Raji (cell line): ENCODE measurements around the gene PRELID3B.

Experiments used
- POLR2A ChIP-seq: IDR thresholded peaks from 2 replicates; pipeline ENCODE4 v1.6.1; 2011; ENCODE audit warnings: low read depth, low read length, control low read depth; ENCODE audit not compliant: insufficient read depth

The PRELID3B gene

GRCh38 chr20:59022754-59023153 lies 19.8 kb downstream of the PRELID3B start:
- TF ChIP-seq POLR2A, result no peak

DNA sequence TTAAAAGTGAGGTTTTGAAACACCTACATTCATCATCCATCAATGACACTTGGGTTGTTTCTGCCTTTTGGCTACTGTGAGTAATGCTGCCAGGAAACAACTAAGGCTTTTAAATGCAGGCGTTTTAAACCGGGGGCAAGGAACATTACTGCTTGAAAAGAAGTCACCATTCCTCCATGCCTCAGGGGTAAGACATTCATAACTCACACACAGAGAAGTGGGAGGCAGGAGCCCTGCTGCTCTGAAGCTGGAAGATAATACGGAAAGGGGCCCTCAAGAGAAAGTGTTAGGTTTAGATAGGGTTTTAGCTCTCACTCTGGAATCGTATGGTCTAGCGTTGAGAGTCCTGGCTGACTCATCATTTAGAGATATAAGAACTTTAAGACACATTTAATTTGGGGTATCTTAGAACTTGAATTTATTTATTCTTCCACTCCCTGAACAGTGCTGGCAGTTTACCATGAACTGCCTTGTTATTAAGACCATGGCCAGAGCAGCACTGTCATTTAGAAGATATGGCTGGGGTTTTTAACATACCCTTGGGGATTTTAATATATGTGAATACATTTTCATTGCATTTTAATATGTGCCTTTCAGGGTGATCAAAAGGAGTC lies 21.5 kb downstream of the PRELID3B start:
- TF ChIP-seq POLR2A, result no peak

- TF ChIP-seq POLR2A, result no peak
Observed at GRCh38 chr20:59019217-59019616, 23.4 kb downstream of the PRELID3B start, which contains the start of gene TUBB1. TSS of gene TUBB1 (plus strand) at chr20:59019429. CDS start at chr20:59019523, 94 bp downstream.

- TF ChIP-seq POLR2A, result no peak
Observed at GRCh38 chr20:59018817-59019216, 23.8 kb downstream of the PRELID3B start.

GRCh38 chr20:59017493-59018231 lies 24.9 kb downstream of the PRELID3B start:
- TF ChIP-seq POLR2A, result no peak

GRCh38 chr20:59016795-59017492 lies 25.6 kb downstream of the PRELID3B start:
- TF ChIP-seq POLR2A, result no peak

DNA sequence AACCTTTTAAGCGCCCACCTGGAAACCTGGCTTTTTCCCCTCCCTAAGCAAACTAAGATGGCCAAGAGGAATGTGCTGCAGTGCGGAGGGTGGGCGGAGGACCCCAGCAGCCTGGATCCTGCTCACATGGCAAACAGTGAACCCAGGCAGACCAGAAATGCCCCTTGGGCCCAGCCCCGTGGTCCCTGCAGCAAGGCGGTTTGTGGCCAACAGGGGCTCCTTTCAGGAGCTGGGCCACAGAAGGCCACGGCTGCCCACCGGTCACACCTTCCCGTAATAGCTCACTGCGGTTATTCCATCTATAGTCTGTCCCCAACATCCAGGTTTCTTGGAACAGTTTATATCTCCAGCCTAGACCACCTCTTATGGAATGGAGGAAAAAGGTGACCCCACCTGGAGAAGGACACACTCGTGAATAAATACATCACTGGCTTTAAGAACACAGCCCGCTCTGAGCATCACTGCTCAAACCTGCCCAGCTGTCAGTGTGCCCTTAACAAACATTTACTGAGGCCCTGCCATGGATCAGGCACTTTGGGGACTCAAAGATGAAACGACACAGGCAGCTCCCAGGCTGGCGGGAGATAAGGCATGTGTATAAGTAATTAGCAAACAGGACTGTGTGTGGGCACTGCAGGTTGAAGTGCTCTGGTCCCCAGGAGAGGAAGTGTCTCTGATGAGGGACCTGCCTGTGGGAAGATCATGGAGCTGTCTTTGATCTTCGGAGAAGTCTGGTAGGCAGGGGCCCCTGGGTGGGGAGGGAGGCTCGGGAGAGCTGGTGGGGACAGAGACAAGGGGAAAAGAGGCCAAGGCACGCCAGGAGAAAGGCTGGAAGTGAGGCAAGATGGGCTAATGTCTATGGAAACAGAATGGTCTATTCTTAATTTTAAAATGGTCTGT lies 26.5 kb downstream of the PRELID3B start:
- no peak for TF ChIP-seq POLR2A

- TF ChIP-seq POLR2A, result no peak
Observed at GRCh38 chr20:59015411-59015810, 27.2 kb downstream of the PRELID3B start.

DNA sequence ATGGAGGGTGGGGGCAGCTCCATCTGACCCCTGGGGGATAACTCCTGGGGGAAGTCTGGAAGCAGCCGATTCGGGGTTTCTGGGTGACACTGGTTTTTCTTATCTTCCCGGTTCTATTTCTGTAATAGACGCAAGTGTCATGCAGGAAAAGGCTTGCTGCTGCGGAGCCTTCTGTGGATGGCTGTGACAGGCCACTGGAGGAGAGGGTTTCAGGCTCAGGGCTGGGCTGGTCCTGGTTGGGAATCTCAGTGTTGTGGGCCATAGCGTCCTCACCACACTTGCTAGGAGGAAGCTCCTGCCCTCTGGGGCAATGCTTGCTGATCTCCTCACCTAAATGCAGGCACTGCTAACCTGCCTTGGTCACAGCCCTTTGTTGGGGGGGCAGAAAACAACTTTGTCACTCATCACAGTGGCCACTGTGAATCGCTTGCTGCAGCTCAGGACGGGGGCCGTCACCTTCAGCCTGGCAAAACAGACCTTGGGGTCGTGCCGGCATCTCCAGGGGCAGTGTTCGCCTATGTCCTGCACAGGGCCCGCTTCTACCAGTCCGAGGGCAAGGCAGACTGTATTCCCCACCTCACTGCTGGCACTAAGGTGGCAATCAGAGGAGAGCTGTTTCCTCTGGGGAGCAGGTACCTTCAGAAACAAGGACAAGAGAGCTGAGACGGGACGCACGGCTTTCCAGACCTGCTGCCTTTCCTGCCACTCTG lies 27.8 kb downstream of the PRELID3B start:
- TF ChIP-seq POLR2A, result no peak

GRCh38 chr20:59013959-59014608 lies 28.5 kb downstream of the PRELID3B start:
- TF ChIP-seq POLR2A, result no peak

GRCh38 chr20:59013031-59013951 lies 29.3 kb downstream of the PRELID3B start:
- no peak for TF ChIP-seq POLR2A

GRCh38 chr20:59010995-59011873 lies 31.4 kb downstream of the PRELID3B start:
- no peak for TF ChIP-seq POLR2A
